ENCODE data around the gene KCNN3.

GRCh38 chr1:154856544-154856943, 13.5 kb downstream of the KCNN3 start:
- TF ChIP-seq CTCF (IDR thresholded peaks at IDR 0.05) (no peak), ZFX (IDR thresholded peaks at IDR 0.05; ENCODE audit: borderline replicate concordance) (no peak)
